ENCODE results near the gene PTAFR.

Gene PTAFR

GRCh38 chr1:28160782-28161266 is 15.7 kb downstream of the PTAFR start:
- TF ChIP-seq FOXP2 (optimal IDR thresholded peaks at IDR 0.05; ENCODE audit: borderline replicate concordance, extremely low read depth, extremely low read length, insufficient read depth) = no peak

GRCh38 chr1:28159680-28160079 is 16.8 kb downstream of the PTAFR start:
- no peak for TF ChIP-seq FOXP2 (optimal IDR thresholded peaks at IDR 0.05; ENCODE audit: borderline replicate concordance, extremely low read depth, extremely low read length, insufficient read depth)
- no peak for TF ChIP-seq SIN3A (IDR thresholded peaks at IDR 0.05; ENCODE audit: borderline replicate concordance, insufficient read depth, low read length)
- TF ChIP-seq POLR2AphosphoS5 (IDR thresholded peaks at IDR 0.05; ENCODE audit: low read depth, low read length) = no peak
- no peak for TF ChIP-seq REST (IDR thresholded peaks at IDR 0.05; ENCODE audit: insufficient read depth in 1 of 2, low read depth in 2 of 2, low read length in 2 of 2)
- no peak for TF ChIP-seq TAF1 (IDR thresholded peaks at IDR 0.05; ENCODE audit: borderline replicate concordance, insufficient read depth, low read length)

DNA sequence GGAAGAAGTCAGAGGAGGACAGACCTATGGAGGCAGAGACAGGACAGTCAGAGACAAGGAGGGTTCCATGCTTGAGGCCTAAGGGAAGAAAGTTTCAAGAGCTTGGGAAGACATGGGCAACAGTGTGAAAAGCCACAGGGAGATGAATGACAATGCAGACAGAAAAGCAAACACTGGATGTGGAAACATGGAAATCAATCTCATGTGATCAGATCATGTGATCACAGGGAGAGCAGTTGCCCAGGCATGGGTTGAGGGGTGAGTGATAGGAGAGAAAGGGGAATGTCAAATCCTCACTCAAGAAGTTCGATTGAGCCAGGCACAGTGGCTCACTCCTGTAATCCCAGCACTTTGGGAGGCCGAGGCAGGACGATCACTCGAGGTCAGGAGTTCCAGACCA is 17.2 kb downstream of the PTAFR start:
- no peak for TF ChIP-seq TAF1 (IDR thresholded peaks at IDR 0.05; ENCODE audit: borderline replicate concordance, insufficient read depth, low read length)
- no peak for TF ChIP-seq REST (IDR thresholded peaks at IDR 0.05; ENCODE audit: insufficient read depth in 1 of 2, low read depth in 2 of 2, low read length in 2 of 2)
- no peak for TF ChIP-seq FOXP2 (optimal IDR thresholded peaks at IDR 0.05; ENCODE audit: borderline replicate concordance, extremely low read depth, extremely low read length, insufficient read depth)
- TF ChIP-seq POLR2AphosphoS5 (IDR thresholded peaks at IDR 0.05; ENCODE audit: low read depth, low read length) = no peak
- TF ChIP-seq SIN3A (IDR thresholded peaks at IDR 0.05; ENCODE audit: borderline replicate concordance, insufficient read depth, low read length) = no peak

- no peak for TF ChIP-seq REST (IDR thresholded peaks at IDR 0.05; ENCODE audit: insufficient read depth in 1 of 2, low read depth in 2 of 2, low read length in 2 of 2)
Measured at GRCh38 chr1:28157894-28158293, 18.6 kb downstream of the PTAFR start.

- TF ChIP-seq REST (IDR thresholded peaks at IDR 0.05; ENCODE audit: insufficient read depth in 1 of 2, low read depth in 2 of 2, low read length in 2 of 2) (no peak), POLR2AphosphoS5 (IDR thresholded peaks at IDR 0.05; ENCODE audit: low read depth, low read length) (no peak), SIN3A (IDR thresholded peaks at IDR 0.05; ENCODE audit: borderline replicate concordance, insufficient read depth, low read length) (no peak), FOXP2 (optimal IDR thresholded peaks at IDR 0.05; ENCODE audit: borderline replicate concordance, extremely low read depth, extremely low read length, insufficient read depth) (no peak), TAF1 (IDR thresholded peaks at IDR 0.05; ENCODE audit: borderline replicate concordance, insufficient read depth, low read length) (no peak)
Measured at GRCh38 chr1:28156821-28157220, 19.7 kb downstream of the PTAFR start.
